A549 (cell line): ENCODE data around the gene PPP6R3.

Experiments used
- CTCF ChIP-seq: fragments of >200 bp; sonication (Bioruptor Twin); formaldehyde crosslinking; IDR thresholded peaks from 3 replicates; pipeline ENCODE4 v1.5.1; 2016
- POLR2A ChIP-seq: IDR thresholded peaks from 2 replicates; pipeline ENCODE4 v1.6.1; 2012; ENCODE audit warnings: mild to moderate bottlenecking, low read length
- ZC3H11A ChIP-seq: fragments of 450-650 bp; IDR thresholded peaks from 2 replicates; pipeline ENCODE4 v1.6.1; 2014; ENCODE audit warnings: antibody characterized with exemption, mild to moderate bottlenecking

GRCh38 chr11:68450711-68451110 is 9.8 kb upstream of the PPP6R3 start:
- TF ChIP-seq POLR2A (no peak), CTCF (no peak), ZC3H11A (no peak)
